OCI-LY3 (cell line): ENCODE measurements around the gene TRIM54.

Experiments
- EZH2phosphoT487 ChIP-seq: fragments of 200-600 bp; shearing (Covaris generic); IDR thresholded peaks from 2 replicates; pipeline ENCODE4 v1.6.1; 2018; ENCODE audit warnings: antibody characterized with exemption, mixed run types, low read depth
- TF ChIP-seq, protein P1 (sequence below): fragments of 200-600, 300-600 bp; sonication (generic); IDR thresholded peaks from 2 replicates; pipeline ENCODE4 v1.5.1; 2014; ENCODE audit warnings: antibody characterized with exemption, low read length, low read depth

DNA sequence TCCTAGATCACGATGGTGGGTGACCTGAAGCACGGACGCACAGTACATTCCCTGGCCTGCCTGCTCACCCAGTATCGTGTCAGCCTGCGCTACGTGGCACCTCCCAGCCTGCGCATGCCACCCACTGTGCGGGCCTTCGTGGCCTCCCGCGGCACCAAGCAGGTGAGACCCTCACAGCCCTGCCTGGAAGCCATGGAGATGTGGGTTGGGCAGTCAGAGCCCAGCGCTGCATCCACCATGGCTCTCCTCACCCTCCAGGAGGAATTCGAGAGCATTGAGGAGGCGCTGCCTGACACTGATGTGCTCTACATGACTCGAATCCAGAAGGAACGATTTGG lies 39.6 kb upstream of the TRIM54 start:
- TF ChIP-seq, protein P1, sequence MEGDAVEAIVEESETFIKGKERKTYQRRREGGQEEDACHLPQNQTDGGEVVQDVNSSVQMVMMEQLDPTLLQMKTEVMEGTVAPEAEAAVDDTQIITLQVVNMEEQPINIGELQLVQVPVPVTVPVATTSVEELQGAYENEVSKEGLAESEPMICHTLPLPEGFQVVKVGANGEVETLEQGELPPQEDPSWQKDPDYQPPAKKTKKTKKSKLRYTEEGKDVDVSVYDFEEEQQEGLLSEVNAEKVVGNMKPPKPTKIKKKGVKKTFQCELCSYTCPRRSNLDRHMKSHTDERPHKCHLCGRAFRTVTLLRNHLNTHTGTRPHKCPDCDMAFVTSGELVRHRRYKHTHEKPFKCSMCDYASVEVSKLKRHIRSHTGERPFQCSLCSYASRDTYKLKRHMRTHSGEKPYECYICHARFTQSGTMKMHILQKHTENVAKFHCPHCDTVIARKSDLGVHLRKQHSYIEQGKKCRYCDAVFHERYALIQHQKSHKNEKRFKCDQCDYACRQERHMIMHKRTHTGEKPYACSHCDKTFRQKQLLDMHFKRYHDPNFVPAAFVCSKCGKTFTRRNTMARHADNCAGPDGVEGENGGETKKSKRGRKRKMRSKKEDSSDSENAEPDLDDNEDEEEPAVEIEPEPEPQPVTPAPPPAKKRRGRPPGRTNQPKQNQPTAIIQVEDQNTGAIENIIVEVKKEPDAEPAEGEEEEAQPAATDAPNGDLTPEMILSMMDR = no peak
- TF ChIP-seq EZH2phosphoT487 = no peak
